HG03039 (cell line): ENCODE measurements around the gene TRAP1.

Experiments used
- ATAC-seq: cut with Tn5 transposase; IDR thresholded peaks from one replicate; pipeline ENCODE4 v1.9.1; 2021; ENCODE audit warnings: mild to moderate bottlenecking, moderate library complexity; ENCODE audit not compliant: unreplicated experiment

The TRAP1 gene

DNA sequence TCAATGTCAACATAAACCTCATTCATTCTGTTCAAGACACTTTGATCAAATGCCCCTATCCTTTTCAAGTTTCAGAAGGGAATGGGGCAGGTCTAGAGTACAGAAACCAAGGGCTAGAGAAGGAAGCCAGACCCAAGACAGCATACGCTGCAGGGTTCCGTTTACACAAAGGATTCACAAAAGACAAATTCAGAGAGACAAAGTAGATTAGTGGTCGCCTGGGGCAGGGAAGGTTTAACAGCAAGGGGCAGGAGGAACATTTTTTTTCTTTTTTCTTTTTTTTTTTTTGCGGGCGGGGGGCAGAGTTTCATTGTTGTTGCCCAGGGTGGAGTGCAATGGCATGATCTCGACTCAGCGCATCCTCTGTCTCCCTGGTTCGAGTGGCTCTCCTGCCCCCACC lies 19.9 kb upstream of the TRAP1 start:
- no peak for ATAC-seq

DNA sequence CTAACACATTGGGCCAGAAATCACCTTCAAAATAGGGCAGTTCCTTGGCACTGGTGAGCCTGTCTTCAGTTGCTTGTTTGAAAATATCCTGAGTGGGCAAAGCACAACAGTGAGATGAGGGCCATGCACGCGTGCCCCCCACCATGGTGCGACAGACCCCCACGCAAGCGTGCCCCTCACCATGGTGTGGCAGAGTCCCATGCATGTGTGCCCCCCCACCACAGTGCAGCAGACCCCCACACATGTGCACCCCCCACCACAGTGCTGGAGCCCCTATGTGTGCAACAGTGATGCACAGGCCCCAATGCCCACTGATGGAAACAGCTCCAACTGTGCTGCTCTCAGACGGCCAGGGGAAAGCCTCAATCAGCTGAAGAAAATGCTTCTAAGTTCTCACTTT lies 18.8 kb upstream of the TRAP1 start:
- ATAC-seq = no peak

DNA sequence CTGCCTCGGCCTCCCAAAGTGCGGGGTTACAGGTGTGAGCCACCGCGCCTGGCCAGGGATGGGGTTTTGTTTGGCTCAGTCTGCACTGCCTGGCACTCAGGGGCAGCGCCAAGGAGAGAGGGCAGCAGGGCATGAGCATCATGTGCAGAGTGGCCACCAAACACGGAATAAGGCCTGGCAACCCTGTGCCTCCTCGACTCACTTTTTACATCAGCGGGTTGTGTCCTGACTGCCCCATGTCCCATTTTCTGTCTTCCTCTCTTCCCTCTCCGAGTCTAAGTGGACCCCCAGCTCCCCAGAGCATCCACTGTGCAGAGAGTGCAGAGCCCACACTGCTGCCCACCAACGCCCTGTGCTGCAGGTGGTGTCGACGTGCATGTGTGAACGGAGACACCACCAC lies 18.2 kb upstream of the TRAP1 start:
- ATAC-seq = no peak

DNA sequence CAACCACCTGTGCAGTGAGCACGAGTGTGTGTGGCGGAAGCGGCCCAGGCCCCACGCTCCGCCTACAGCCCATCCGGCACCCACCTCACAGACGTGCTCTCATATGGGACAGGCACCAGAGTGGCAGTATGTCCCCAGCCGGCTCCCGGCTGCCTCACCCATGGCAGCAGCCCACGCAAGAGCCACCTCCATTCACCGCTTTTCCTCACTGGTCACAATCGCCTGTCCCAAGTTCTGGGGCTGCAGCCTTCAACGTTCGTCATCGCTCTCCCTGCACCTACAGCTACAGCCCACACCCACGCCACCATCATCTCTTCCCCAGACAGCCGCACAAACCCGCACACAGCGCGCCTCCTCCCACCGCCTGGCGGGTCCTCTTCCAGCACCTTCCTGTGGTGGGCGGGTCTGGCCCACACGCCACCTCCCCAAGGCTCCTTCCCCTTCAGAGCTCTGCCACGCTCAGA lies 17.5 kb upstream of the TRAP1 start:
- ATAC-seq = no peak

DNA sequence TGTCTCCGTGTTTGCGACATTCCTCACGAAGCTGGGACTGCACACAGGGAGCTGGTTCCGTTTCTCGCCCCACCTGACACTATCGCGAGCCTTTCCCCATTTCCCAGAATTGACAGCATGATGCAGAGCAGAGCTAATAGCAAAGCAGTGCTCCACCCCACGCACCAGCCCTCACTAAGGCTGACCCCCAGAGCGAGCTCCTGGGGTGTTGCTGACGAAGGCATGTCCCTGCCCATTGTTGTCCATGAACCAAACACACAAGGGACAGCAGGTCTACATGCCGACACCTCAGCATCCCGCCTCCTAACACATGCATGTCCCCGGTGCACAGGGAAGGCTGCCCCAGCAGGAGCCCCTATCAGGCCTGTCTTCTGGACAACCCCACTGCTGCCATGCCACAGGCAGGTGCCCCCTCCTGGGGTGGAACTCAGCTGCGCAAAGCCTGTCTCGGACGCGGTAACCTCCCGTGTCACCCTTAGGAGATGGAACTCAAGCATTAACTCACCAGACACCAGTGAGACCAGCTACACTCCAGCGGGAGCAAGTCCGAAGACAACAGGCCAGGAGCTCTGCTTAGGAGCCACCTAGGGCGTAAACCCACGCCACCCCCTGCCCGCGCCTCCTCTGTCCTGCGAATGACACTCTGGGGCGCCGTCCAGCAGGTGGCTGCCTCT lies 16.9 kb upstream of the TRAP1 start:
- no peak for ATAC-seq

DNA sequence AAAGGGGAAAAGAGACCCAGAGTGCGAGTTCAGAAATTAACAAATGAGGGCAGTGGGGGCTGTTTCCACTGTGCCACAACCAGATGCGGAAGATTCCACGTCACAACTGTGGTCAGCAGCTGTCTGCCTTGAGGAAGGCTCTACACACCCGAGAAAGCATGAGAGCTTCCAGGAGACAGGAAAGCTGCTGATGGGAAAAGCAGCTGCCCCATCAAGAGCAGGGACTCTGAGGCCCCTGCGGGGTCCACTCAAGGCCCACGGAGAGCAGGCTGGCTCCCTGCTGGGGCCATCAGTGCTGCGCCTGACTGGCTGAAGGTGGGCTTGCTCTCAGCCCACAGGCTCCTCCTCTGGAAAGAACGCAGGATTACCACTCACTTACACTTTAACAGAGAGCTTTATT lies 14.8 kb upstream of the TRAP1 start:
- ATAC-seq = no peak

DNA sequence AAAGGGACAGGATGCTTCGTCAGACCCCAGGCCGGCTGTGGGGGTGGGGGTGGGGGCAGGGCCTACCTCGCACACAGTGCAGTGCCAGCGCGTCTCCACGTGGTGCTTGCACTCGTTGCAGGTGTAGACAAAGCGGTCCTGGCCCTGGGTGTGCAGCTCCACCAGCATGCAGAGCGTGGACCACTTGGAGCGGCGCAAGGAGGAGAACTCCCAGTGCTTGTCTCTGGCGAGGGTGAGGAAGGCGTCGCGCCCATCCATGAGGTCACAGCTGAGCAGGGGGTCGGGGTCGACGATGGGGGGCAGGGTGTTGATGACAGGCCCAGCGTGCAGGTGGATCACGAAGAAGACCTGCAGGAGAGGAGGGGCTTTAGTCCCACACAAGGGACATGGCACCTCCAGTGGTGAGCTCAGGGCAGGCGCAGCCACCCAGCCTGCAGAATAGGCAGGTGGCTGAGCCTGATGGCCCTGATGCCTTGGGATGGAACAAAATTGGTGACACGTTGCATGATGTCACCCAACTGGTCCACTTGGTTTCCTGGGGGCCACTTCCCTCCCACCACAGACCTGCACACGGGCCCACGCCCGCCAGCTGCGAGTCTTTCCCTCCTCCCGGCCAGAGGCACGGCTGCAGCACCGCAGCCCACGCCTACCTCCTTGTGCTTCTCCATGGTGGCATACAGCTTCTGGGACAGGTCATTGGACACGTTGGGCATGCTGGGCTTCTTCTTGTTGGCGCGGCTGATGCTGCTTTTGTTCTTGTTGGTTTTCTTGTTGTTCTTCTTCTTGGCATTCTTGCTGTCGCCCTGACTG lies 14.0 kb upstream of the TRAP1 start:
- ATAC-seq = no peak

DNA sequence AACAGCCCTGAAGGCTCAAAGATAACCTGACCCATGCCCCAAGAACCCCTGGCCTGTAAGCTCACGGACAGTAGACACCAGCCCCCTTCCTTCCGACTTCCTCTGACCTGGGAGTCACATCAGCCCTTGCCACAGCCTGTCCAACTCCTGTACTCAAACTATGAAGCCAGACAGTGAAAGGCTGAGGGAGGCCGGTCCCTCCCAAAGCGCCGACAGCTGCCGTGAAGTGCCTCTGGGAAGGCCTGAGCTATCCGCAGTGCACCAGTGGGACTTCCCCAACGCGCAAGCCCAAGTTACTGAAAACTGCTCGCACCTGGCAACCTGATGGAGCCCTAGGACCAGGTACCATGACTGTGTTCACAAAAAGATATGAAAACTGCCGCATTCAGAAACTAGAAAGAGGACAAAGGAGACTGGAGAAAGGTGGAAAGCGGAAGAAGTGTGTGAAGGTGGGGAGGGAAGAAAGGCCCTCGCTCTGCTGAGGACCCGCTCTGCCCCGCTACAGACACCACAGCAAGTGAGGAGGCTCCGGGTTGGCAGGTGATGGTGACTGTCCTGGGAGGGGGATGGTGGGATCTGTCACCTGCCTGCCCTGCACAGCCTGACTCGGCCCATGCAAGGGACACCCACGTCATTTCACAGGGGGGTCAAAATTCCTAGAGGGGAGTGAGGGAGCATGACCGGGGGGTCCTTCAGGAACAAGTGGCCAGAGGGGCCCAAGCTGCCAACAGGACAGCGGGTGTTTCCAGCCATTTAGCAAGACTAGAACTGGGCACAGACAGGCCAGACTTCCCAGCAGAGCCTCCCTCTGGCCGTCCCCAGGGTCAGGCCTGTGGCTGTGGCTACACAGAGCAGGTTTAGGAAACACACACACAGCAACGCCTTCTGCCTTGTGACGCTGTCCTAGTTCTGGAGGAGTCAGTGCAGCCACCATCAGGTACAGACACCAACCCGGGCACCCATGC lies 13.1 kb upstream of the TRAP1 start:
- no peak for ATAC-seq

DNA sequence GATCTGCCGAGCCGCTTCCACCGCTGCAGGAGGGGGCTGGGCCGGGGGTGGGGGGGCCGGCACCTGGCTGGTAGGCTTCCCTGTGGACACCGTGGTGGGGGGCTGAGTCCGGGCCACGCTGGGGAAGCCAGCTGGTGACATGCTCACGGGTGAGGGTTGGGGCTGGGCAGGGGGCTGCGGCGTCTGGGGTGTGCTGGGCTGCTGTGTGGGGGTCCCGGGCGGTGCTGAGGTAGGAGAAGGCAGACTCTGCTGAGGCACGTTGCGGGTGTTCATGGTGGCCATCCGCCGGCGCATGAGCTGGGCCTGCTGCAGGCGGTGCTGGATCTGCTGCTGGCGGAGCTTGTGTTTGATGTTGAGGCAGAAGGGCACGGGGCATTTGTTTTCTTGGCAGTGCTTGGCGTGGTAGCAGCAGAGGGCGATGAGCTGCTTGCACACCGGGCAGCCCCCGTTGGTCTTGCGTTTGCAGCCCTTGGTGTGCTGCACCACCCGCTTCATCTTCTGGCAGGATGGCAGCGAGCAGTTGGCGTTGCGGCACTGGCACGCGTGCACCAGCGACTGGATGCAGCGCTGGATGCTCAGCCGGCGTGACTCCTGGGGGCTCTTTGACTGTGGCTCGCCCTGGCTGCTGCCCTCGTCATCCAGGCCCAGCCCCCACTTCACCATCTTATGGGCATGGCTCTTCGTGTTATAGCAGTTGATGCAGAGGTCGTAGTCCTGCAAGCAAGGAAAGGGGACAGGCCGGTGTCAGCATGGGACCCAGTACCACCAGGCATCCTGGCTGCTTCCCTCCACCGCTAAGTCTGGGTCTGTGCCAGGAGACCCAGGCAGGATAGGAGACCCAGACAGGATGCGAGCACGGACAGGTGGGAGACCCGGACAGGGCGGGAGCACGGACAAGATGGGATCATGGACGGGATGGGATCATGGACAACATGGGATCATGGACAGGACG lies 12.1 kb upstream of the TRAP1 start:
- no peak for ATAC-seq

DNA sequence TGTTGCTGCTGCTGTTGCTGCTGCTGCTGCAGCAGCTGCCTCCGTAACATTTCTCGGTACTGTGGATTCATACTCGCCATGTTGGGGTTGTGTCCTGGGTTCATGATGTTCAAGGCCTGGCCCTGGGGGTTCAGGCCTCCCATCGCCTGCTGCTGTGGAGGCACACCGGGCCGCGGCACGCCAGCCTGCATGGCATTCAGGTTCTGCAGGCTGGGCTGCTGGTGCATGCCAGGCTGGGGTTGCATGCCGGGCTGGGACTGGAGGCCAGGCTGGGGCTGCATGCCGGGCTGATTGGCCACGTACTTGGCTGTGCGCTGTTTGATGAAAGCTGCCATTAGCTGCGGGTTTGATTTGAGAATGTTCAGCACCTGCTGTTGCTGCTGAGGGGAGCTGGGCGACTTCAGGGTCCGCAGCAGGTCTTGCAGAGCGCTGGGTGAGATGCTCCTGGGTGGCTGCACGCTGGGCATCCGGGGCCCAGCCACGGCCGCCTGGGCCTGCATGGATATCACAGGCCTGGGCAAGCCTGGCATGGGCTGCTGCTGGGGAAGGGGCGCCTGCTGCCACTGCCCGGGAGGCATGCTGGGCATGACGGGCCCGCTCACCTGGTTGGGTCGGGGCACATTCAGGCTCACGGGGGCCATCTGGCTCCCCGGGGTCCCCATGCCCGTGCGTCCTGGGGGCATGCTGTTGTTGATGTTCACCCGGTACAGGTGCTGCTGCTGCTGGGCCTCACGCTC lies 11.3 kb upstream of the TRAP1 start:
- no peak for ATAC-seq

DNA sequence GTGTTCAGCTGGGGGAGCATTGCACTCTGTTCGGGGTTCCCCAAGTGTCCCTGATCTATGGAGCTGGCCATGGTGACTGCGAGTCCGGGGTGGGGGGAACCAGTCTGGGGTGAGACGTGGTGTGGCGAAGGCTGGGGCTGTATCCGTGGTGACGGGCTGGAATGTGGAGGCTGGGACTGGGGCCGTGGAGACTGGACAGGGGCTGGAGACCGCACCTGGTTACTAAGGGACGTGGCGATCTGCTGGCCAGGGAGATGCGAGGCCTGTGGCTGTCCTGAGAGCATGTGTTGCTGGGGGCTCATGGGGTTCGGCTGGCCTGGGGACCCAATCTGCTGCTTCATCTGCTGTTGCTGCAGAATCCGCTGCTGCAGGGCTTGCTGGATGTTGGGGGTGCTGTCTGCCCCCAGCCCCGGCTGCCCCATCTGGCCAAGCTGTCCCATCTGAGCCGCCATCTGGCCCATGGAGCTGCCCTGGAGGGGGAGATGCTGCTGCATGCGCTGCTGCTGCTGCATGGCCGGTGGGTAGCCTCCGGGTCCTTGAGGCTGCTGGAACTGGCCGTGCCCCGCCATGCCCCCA lies 10.6 kb upstream of the TRAP1 start:
- no peak for ATAC-seq

DNA sequence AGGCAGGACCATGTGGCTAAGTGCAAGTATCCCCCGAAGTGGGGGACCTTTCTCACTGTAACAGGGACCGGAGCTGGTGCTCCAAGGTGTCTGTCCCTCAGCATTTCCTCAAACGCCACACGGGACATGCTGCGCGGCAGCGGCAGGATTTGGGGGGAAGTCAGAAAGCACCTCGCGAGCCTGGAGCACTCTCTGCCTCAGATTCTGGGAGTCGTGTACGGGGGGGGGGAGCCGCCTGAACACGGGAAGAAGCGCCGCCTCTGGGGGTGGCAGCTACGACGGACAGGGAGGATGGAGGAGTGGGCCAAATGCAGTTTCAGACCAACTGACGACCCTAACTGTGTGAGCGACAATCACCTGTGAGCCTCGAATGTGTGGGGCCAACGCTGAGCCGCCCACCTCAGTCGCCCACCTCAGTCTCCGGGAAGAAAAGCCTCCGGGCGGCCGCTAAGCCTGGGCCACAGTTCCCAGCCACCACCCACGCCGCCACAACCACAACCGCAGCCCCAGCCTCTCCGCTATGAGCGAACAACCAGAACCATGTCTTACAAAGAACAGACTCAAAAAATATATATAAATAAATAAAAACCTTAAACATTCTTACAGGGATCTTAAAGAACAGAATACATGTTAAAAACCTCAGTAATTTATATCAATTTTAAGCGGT lies 8.8 kb upstream of the TRAP1 start:
- ATAC-seq = no peak

DNA sequence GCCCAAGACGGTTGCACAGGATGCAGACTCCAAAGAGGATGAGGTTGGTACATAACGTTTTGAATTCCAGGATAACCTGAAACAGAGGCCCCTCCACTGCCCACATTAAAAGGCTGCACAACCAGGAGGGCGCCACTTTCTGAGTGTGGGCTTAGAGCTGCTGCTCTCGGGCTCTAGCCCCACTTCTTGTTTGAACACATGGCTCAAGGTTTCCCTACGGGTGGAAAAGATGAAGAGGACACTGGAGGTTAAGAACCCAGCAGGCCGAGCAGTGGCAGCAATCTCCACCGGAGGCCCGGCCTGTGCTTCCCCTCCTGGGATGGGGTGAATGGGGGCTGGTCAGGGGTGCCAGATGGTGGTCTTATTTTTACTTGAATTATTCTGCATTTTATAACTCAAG lies 8.0 kb upstream of the TRAP1 start:
- no peak for ATAC-seq

DNA sequence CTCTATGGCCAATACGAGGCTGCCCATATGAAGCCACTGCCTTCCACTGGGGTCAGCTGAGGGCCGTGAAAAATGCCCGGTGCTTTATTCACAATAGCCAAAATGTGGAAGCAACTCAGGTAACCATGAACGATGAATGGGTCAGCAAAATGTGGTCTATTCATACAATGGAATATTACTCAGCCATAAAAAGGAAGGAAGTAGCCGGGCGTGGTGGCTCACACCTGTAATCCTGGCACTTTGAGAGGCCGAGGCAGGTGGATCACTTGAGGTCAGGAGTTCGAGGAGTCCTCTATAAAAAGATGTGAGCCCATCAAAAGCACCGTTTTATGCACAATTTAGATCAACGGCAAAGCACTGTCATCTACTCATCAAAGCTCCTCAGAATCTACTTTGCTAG lies 5.2 kb upstream of the TRAP1 start:
- no peak for ATAC-seq

DNA sequence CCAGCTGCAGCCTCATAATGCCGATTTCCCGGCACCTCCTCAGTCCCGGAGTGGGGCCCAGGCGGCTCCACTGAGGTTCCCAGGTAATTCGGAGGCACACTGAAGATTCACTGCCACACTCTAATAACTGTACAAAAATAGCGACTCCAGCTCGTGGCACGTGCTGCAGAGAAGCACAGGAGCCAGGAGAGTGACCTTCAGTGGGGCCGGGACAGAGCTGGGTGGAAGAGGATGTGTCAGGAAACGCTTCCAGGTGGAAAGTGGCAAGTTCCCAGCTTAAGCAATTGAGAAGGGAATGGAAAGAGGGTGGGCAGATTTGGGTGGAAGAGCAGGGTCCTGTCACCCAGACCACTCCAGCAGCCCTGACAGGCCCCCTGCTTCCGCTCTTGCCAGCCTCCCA lies 3.1 kb upstream of the TRAP1 start:
- ATAC-seq = no peak

DNA sequence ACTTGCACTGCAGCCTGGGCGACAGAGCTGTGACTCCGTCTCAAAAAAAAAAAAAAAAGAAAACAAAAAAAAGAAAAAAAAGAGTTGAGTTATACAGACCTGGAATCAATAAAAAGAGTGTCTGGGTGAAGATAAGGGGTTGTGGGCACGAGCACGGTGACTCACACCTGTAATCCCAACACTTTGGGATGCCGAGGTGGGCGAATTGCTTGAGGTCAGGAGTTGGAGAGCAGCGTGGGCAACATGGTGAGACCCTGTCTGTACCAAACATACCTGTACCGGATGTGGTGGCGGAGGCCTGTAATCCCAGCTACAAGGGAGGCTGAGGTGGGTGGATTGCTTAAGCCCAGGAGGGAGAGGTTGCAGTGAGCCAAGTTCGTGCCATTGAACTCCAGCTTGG lies 1.3 kb upstream of the TRAP1 start:
- no peak for ATAC-seq

DNA sequence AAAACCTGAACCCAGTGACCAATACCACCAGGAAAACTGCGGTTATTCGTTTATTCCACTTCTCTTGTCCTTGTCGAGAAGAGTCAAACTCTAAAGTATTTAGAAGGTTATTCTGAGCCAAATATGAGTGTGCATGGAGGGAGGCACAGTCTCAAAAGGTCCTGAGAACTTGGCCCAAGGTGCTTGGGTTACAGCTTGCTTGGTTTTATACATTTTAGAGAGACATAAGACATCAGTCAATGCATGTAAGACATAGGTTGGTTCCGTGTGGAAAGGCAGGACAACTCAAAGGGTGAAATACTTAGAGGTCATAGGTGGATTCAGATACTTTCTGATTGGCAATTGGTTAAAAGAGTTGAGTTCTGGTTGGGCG lies 681 bp upstream of the TRAP1 start:
- ATAC-seq = no peak

DNA sequence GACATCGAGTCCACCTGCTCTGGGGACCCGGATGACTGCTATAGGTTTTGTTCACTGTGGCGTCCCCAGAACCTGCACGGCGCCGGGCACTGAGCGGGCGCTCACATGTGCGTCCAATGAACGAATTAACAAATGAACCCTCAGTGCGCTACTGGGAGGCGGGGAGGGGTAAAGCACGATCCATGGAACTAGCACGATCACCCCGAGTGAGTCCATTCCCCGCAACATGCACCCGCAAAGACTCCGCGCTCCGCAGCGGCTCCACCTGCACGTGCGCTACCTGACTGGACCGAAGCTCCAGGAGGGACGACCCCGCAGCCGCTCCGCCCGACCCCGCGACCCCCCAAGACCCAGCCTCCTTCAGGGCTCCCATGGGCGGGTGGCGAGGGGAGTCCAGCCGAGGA lies 491 bp downstream of the TRAP1 start:
- peak; percentile 18 for ATAC-seq

DNA sequence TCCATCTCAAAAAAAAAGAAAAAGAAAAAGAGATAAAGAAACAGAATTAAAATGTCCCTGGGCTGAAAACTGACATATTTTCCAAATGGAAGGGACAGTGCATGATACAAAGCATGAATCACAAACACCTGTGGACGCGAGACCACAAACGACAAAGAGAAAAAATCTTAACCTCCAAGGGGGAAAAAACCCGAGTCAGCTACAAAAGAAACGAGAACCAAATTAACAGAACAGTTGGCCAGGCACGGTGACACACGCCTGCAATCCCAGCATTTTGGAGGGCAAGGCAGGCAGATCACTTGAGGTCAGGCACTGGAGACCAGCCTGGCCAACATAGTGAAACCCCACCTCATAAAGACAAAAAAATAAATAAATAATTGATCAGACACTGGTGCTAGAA lies 1.9 kb downstream of the TRAP1 start:
- ATAC-seq = no peak
